Left renal cortex interstitium (tissue), 4 donors: ENCODE data around the gene ARMC5. TPM values are rescaled to one million over a fixed set of nuclear protein-coding genes. Genes with fewer than 3 reads are reported as not detected.
"Not testable (repeated sequence)": the region's sequence is repeated elsewhere in the genome, so short reads cannot be mapped to it uniquely, and the experiment has no call there.

Experiments used
- DNase-seq, 4 donors: peaks; one replicate each; pipeline ENCODE4 v3.0.0-alpha.2; 2013; ENCODE audit warnings: low read depth in 4 of 4, low spot score in 2 of 4, missing footprints in 1 of 4
- polyA plus RNA-seq, 4 donors: library from polyadenylated mRNA; unstranded; fragments of 120-200 nt; gene quantifications; one replicate each; pipeline ENCODE4 v1.2.1, GENCODE V29; 2013; ENCODE audit not compliant: insufficient read length in 4 of 4

The ARMC5 gene
- polyA plus RNA-seq, 4 donors, result 9.5 to 17.5 (median 14.8) TPM

- DNase-seq, result no peak
These were observed 17.3 kb downstream of the ARMC5 start for GRCh38 chr16:31476303-31477219.

- no peak for DNase-seq
These were observed 18.2 kb downstream of the ARMC5 start for GRCh38 chr16:31477220-31478216.

GRCh38 chr16:31478956-31479355 is 19.7 kb downstream of the ARMC5 start:
- DNase-seq, result no peak

- DNase-seq, result no peak
These were observed 20.4 kb downstream of the ARMC5 start for GRCh38 chr16:31479751-31480150.

- DNase-seq, result no peak
These were observed 21.7 kb downstream of the ARMC5 start for GRCh38 chr16:31480851-31481536.

GRCh38 chr16:31483081-31483480 is 23.8 kb downstream of the ARMC5 start, which contains the start of gene SLC5A2:
Gene SLC5A2, plus strand, starts transcription at chr16:31483123. Its CDS starts 14 bp downstream, at chr16:31483137.
- no peak for DNase-seq

GRCh38 chr16:31484048-31484447 is 24.7 kb downstream of the ARMC5 start:
- DNase-seq, result not testable (repeated sequence)

- no peak for DNase-seq
These were observed 25.3 kb downstream of the ARMC5 start for GRCh38 chr16:31484491-31485171.

- DNase-seq, result no peak
These were observed 26.3 kb downstream of the ARMC5 start for GRCh38 chr16:31485571-31485970.

GRCh38 chr16:31486045-31486444 is 26.7 kb downstream of the ARMC5 start:
- no peak for DNase-seq

- no peak for DNase-seq
These were observed 27.9 kb downstream of the ARMC5 start for GRCh38 chr16:31487071-31487719.

- DNase-seq, result peak in 1 of 4 donors; percentile 55
These were observed 28.6 kb downstream of the ARMC5 start for GRCh38 chr16:31487720-31488467.

GRCh38 chr16:31488468-31489297 is 29.4 kb downstream of the ARMC5 start:
- DNase-seq, result no peak

GRCh38 chr16:31489298-31489564 is 29.9 kb downstream of the ARMC5 start:
- DNase-seq, result no peak

- no peak for DNase-seq
These were observed 30.6 kb downstream of the ARMC5 start for GRCh38 chr16:31489616-31490584.

- DNase-seq, result no peak
These were observed 32.6 kb downstream of the ARMC5 start for GRCh38 chr16:31491778-31492418.
